ENCODE measurements around the gene DHX34.

GRCh38 chr19:47375694-47376588 is 26.8 kb downstream of the DHX34 start:
- TF ChIP-seq CTCF (IDR thresholded peaks at IDR 0.05) (no peak), POLR2A (IDR thresholded peaks at IDR 0.05) (no peak)

Data from heart left ventricle (tissue), 13 donors.